Neural progenitor cell (in vitro differentiated cells): ENCODE measurements around the gene RPRD2.

Source experiments
- CTCF ChIP-seq: fragments of 200-600 bp; sonication (generic); IDR thresholded peaks from 2 replicates; pipeline ENCODE4 v1.5.1; 2017; ENCODE audit warnings: antibody characterized with exemption, mild to moderate bottlenecking
- EZH2 ChIP-seq: fragments of 200-600 bp; sonication (generic); IDR thresholded peaks from 2 replicates; pipeline ENCODE4 v1.6.1; 2017; ENCODE audit warnings: antibody characterized with exemption, mild to moderate bottlenecking, moderate library complexity

GRCh38 chr1:150332651-150333290 lies 31.2 kb upstream of the RPRD2 start:
- TF ChIP-seq CTCF (no peak), EZH2 (no peak)
